G401.6 (cell line): ENCODE data around the gene NOP9.

Experiments used
- FAIRE-seq: peaks from 2 replicates; lab custom pipeline; 2012; peaks lifted over from hg19 to GRCh38; lab: Jason Lieb, UNC

NOP9 gene

DNA sequence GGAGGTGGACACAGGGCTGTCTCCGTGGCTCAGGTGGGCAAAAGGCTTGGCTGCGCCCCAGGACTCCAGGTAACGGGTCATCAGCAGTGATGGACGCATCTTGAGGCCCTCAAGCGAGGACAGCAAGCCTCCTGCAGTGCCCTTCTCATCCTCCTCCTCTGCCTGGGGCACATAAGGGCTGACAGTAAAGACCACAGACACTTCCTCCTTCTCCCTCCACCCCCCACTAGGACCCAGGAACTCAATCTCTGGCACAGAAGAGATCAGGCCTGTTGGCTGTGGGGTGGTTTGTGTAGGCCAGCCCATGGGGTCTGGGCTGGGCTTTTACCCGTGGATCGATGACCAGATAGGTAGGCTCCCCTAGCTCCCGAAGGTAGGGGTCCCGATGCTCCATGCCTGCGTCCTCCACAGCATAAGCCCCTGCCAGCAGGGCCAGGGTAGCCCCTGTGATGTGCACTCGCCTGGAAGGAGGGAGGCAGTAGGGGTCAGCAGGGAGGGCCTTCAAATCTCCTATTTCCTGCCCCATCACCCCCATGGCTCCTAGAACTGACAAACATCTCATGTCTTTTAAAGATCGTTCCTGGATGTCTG lies 29.5 kb downstream of the NOP9 start:
- no peak for FAIRE-seq

DNA sequence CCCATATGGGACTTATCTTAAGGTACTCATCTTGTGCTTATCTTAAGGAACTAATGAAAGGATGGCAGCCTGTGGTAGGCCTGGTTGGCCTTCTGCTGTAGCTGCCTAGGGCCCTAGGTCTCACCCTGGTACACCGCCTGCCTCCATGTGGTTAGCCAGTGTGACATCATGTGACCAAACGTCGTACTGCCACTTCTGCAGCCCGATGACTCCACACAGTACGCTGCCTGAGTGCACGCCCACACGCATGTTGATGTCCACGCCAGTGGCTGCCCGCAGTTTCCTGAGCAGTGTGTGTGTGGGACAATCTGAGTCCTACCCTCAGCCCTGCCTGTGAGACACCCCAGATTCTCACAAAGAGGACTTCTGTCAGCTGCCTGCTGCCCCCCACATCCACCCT lies 30.1 kb downstream of the NOP9 start:
- FAIRE-seq: no peak

DNA sequence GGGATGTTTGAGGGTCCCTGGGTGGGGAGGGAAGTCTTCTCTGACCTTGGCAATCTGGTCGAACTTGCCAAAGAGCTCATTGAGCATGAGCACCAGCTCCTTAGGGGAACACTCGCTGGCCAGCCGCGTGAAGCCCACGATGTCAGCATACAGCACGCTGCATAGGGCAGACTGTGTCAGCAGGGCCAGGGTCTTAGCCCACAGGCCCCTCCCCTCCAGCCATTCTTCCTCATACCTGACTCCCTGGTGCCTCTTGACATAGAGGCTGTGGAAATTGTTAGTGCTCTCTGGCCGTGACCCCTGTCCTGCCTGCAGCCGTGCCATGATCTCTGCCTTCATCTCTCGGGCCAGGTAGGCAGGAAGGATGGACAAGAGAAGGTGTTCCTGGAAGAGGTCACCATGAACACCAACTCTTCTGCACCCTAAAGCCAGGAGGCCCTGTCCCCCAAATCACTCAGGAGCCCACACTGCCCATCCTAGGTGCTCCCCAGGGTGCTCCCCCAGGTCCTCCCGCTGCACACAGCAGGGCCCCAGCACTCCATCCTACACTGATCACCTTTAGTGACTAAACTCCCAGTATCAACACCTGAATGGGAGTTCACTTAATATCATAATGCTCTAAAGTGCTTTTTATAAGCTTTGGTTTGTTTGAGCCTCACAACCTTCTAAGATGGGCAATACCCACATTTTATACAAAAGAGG lies 31.5 kb downstream of the NOP9 start:
- no peak for FAIRE-seq

DNA sequence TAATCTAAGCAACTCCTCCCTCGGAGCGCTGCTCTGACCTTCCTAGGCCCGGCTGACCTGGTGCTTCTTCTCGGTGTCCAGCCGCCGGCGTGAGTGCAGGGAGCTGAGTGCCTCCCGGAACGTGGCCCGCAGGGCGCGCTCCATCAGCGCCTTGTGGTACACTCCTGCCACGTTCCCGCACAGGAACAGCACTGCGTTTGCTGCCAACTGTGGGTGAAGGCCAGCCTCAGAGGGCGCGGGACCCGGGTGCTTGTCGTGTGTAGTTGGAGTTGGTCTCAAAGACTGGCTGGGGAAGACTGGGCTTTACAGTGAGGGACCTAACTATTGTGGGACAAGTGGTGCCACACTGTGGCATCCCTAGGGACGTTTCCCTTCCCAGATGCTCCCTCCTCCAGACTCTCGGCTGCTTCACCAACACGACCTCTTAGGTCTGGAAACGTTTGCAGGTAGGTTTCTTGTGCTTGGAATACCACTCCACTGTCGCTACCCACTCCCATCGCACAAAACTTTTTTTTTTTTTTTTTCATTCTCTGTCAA lies 32.1 kb downstream of the NOP9 start:
- no peak for FAIRE-seq

DNA sequence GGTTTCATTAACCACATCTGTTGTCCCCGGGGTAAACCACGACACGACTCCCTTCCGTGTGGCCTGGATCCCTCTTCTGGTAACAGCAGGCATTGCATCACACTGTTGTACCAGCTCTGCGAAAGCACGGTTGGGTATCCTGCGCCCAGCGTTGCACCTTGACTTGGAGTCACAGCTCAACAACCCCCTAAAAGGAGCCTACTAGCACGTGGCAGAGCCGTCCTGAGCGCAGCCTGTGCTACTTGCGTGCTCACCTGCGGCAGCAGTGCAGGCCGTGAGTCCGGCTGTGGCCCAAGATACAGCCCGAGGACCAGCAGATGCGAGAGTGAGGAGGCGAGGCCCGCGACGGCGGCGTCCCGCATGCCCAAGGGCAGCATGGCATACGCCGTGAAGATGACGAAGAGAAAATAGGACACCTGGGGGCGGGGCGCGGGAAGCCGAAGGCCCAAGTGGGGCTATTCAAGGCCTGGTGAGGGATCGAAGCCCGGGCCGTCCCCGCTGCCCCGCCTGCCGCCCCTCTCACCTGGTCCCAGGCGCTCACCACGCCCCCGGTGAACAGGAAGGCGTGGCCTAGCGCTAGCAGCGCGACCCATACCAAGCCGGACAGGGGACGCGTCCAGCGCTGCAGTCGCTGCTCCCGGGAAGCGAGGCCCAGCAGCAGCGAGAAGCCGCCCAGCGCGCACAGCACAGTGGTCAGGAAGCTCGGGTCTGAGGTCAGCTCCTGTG lies 32.8 kb downstream of the NOP9 start:
- FAIRE-seq: no peak

DNA sequence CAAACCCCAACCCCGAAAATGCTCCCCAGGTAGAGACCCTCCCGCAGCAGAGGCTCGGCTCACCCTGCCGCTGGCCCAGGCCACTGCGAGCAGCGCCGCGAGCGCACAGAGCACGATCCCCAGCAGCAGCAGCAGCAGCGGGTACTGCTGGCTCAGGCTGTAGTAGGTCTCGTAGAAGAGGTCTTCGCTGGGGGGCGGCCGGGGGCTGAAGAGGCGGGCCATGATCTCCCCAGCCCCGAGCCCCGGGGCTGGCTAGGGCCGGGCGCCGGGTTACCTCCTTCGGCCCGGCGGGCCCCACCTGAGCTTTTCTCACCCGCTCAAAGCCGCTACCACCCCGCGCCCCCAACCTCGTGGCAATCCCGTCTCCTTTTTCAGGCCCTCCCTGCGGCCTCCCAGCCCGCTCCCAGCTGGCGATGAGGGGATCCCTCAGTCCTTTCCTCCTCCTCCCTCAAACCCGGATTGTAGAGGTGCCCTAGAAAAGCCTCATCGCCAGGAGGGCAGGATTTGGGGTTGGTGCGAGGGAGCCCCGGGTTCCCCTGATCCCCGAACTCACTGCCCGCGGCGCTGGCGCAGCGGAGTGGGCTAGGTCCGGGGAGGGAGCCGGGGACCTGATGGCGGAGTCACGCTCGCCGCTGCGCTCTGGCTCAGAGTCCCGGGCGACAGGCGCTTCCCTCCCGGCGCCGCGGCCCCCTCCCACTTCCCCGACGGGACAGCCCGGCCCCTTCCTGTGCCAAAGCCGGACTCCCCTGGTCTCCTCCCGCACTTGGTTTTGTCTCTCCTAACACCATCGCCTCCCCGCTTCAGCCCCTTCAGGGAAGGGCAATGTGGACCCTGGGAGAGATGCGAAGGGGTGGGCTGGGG lies 35.0 kb downstream of the NOP9 start, which contains the start of gene ADCY4:
TSS of gene ADCY4 (minus strand) at position 641 of the 861 bp plus-strand sequence. CDS start at position 222, 419 bp downstream.
- no peak for FAIRE-seq

DNA sequence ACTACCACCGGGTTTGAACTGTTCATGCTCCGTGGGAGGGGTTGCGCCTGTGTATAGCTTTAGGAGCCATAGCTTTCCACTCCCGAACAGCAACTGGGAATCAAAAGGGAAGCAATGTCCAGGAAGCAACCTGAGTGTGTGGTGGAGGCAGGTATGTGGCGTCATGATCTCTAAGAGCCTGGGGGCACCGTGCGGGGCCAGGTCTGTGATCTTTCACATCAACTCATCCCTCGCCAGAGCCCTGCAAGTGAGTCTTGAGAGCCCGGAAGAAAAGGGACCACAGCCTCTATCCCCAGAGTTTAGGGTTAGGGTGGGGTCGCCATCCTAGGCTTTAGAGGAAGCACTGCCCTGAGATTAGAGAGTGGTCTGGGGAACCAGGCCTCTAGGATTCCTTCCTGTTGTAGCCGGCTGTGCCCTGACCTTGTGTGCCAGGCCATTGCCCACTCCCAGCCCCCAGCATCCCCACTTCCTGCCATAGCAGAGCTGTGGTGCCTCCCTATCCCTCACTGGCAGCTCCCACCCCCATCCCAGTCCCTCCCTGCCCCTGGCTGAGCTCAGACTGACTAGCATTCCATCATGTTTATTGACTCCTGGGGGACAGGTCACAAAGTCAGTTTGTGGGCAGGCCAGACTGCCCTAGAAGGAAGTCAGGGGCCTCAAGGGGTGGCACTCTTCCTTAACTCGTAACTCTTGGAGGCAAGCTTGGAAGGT lies 36.0 kb downstream of the NOP9 start:
- no peak for FAIRE-seq

DNA sequence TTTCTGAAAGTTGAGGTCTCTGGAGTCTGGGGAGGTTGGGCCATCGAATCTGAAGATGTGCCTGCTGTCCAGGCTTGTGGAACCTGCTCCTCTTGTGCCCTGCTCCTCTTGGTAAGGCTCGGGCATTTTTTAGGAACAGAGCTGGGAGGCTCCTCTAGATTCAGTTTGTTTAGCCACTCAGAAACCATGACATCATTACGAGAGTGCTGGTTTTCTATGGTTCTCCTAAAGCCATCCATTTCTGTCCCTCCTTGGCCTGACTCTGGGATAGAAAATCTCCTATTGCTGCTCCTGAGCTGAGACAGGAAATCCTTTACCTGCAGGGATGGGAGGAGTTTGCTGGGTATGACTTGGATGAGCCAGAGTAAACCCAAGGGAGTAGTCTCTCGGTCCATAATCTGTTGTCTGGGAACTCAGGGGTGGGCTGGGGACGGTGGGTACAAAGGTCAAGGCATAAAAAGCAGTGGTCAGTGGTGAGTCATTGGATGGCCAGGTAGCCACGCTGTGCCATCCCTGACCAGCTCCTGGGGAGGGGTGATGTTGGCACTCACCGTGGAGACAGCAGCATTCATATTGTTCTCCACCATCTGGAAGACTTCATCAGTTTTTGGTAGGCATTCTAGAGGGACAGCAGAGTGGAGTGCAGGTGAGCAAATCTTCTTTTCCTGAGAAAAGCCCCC lies 37.6 kb downstream of the NOP9 start:
- FAIRE-seq: no peak

DNA sequence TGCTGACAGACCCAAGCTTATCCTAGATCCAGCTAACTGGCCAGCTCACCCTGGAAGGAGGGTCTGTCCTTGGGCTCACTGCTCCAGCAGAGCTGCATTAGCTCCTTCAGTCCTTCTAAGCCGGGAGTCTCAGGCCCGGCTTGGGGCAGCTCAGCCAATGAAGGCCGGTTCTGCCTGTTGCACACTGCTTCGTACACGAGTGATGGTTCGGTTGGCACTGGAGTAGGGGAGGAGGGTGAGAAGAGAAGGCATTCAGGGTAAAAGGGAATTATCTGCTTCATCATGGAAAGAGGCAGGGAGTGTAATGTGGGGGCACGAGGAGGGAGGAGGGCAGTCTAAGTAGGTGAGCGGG lies 38.1 kb downstream of the NOP9 start:
- FAIRE-seq: no peak

DNA sequence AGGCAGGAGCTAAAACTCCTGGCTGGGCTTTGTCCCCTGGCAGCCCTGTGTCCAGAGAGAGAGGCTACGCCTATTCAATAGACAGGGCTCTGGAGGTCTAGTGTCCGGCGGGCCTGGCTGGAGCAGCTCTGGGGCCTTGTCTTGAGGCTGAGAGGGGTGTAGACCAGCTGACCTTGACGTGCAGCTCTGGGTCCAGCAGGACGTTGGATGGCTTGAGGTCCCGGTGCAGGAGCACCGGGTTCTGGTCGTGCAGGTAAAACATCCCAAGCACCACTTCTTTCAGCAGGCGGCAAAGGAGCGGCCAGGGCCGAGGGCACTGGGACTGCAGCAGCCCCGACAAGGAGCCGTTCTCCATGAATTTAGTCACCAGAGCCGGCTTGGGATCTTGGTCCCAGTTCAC lies 39.2 kb downstream of the NOP9 start:
- no peak for FAIRE-seq

DNA sequence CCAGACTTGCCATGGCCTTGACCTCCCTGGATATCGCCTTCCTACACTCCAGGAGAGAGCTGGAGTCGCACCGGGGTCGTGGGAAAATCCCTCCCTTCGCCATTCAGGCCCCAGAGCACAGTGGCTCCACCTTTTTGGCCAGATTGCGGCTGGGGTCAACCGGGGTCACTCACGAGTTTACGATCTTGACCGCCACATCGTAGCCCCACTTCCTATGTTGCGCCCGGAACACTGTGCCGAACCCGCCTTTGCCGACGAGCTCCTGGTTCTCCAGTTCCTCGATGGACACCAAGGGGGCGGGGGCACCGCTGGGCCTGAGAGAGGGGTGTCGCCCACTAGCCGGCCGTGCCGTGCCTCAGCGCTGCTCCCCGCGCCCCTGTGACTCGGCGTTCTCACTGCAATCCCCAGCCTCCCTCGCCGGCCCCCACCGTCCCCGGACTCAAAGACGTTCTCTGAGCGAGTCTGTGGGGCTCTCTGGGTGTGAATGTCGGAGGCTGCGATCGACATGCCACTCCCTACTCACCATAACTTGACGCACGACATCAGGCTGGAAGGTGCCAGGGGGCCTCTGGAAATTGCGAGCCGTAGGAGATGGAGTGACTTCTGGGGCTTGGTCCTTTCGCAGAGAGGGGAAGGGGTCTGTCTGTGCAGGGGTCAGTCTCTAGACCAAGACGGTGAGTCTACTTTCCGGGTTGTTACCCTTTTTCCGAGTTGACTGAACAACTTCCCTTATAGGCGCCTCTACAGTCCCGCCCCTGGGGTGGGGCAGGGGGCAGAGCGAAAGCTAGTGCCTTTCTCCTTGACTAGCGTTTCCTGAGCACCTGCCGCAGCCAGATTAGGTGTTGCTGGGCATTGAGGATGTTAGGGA lies 39.9 kb downstream of the NOP9 start, which contains the start of gene RIPK3:
TSS of gene RIPK3 (minus strand) at position 708 of the 868 bp plus-strand sequence. CDS start at position 543, 165 bp downstream.
- no peak for FAIRE-seq

DNA sequence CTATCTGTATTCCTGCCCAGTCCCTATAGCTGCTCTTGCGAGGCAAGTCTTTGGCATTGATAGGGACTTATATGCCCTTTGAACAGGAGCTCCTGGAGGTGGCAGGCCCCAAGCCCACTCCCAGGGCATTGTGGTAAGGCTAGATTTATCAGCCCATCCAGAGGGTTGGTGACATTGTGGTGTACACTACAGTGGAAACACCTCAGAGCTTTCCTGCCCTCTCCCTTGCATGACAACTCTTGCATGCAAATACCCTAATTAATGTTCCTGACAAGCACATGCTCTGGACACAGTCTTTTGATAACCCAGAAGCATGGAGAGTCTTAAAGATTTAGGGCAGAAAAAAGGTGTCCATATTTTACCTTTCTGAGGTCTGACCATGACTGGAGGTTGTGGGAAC lies 41.0 kb downstream of the NOP9 start:
- FAIRE-seq: no peak

DNA sequence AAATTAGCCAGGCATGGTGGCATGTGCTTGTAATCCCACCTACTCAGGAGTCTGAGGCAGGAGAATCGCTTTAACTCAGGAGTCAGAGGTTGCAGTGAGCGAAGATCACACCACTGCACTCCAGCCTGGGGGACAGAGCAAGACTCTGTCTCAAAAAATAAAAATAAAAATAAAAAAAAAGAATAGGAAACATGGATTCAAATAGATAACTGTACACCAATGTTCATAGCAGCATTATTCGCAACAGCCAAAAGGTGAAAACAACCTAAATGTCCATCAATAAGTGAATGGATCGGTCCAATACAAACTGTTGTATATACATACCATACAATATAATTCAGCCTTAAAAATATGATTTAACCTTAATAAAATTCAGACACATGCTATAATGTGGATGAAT lies 43.2 kb downstream of the NOP9 start:
- FAIRE-seq: no peak

DNA sequence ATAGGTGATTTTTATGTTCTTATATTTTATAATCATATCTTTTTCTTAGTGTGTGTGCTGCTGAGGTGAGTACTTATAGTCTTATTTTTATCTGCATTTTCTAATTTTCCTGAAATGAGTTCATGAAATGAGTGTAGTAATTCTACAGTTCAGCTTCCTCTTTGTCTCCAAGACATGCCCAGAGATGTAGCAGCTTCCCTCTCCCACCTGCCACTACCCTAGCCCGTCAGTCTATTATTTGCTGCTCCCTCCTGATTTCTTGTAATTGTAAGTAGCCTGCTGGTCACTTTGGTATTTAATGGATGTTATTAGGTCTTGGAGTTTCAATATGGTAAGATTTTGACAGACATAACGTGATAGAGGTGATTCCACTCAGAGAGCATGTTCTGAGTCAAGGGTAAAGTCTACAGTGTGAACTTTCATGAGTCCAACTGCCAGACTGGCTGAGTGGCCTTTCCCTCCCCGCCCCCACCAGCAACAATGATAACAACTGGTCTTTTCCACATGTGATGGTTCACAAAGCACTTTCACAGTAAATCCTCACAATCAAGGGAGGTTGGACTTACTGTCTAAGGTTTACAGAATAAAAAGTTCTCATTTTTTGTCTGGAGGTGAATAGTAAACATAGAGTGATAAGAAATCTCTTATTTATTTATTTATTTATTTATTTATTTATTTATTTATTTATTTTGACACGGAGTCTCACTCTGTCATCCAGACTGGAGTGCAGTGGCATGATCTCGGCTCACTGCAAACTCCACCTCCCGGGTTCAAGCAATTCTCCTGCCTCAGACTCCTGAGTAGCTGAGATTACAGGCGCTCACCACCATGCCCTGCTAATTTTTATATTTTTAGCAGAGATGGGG lies 44.4 kb downstream of the NOP9 start:
- FAIRE-seq: no peak

DNA sequence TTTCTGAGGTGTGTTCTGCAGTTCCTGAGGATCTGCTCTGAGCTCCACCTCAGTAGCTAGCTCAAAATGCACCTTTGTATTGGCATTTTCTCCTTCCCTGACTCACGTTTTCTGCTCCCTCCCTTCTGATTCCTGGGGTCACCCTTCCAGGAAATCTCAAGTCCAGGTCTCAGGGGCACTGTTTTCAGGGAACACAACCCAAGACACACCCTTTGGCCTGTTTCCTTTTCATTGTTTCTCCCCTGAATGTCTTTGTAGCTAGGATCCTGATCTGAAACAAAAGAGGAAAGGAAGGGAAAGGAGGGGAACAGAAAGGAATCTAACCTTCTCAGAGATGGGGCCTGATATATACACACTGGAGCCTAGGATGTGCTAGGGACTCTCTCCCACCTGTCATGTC lies 47.5 kb downstream of the NOP9 start:
- no peak for FAIRE-seq

DNA sequence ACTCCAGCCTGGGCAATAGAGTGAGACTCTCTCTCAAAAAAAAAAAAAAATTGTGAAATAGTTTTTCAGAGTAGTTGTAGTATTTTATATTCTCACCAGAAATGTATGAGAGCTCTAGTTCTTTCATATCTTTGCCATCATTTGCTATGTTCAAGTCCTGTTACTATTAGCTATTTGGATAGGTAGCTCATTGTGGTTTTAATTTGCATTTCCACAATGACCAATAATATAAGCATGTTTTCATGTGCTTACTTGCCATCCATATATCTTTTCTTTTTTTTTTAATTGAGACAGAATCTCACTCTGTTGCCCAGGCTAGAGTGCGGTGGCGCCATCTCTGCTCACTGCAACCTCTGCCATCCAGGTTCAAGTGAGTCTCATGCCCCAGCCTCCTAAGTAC lies 48.5 kb downstream of the NOP9 start:
- no peak for FAIRE-seq

DNA sequence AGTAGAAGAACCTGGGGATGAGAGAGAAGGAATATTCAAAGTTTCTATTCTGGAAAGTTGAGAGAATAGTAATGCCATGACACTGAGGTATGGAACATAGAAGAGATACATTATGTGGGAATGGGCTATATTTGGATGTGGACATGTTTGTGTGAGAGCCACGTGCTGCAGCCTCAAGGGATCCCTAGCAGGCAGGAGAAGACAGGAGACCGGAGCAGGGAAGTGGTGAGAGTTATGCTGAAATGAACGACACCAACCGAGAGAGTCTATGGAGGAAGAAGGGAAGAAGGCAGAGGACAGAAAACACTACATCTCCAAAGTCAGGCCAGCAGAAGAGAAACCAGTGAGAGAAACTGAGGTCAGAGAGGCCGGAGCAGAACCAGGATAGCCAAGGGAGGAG lies 50.1 kb downstream of the NOP9 start:
- no peak for FAIRE-seq

DNA sequence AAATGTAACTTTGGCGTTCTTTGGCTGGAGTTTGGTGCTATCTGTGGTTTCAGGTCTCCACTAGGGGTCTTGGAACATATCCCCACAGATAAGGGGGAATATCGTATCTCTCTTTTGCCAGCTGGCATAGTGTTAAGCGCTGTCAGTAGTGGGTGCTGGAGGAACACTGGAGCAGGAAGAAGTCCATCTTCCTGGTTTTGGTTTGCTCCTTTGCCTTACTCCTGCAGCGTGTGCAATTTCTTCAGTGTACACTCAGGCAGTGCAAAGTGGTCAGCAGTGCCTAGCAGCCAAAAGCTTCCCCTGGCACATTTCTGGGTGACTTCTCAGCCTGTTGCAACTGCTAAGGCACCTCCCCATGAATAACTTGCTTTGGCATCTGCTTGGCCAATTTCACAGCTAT lies 51.9 kb downstream of the NOP9 start:
- FAIRE-seq: no peak
